C4-2B (cell line): ENCODE measurements around the gene ZNF618.

Experiments
- CTCF ChIP-seq: fragments of 450-650 bp; conservative IDR thresholded peaks from 2 replicates; pipeline ENCODE4 v1.5.1; 2017; ENCODE audit warnings: mild to moderate bottlenecking
- ZFX ChIP-seq: fragments of 450-650 bp; IDR thresholded peaks from 2 replicates; pipeline ENCODE4 v1.6.1; 2017

GRCh38 chr9:113921396-113921925 lies 45.4 kb downstream of the ZNF618 start:
- TF ChIP-seq CTCF: no peak
- TF ChIP-seq ZFX: no peak
